AG04449 (cell line): ENCODE results near the gene ISOC1.
A peak's percentile ranks its signal among the peaks of the same experiment; 100 is the strongest.

ENCODE experiments used
- CTCF ChIA-PET: fragments of 350-600 bp; formaldehyde crosslinking; extraction: SDS; loops from one replicate; lab custom pipeline; 2021; ENCODE audit warnings: antibody characterized with exemption; lab: Yijun Ruan, JAX
- POLR2A ChIA-PET: fragments of 400-600, 350-600 bp; formaldehyde crosslinking; extraction: SDS; loops from one replicate; lab custom pipeline; 2020; ENCODE audit warnings: antibody characterized with exemption, inconsistent platforms; lab: Yijun Ruan, JAX
- DNase-seq: peaks from one replicate; pipeline ENCODE4 v3.0.0-alpha.2; 2010; ENCODE audit warnings: low read depth, low spot score
- H3K4me3 ChIP-seq: 2 replicates; pipeline ENCODE4 v1.5.1; 2011; ENCODE audit warnings: low read depth, mild to moderate bottlenecking, control low read depth, low read length
- TF ChIP-seq, protein P1 (sequence below): IDR thresholded peaks from one replicate; pipeline ENCODE4 v1.5.1; 2011; ENCODE audit warnings: mild to moderate bottlenecking, moderate library complexity, low read length, control low read depth, inconsistent platforms; ENCODE audit not compliant: insufficient read depth; ENCODE audit errors: missing control alignments

The ISOC1 gene

DNA sequence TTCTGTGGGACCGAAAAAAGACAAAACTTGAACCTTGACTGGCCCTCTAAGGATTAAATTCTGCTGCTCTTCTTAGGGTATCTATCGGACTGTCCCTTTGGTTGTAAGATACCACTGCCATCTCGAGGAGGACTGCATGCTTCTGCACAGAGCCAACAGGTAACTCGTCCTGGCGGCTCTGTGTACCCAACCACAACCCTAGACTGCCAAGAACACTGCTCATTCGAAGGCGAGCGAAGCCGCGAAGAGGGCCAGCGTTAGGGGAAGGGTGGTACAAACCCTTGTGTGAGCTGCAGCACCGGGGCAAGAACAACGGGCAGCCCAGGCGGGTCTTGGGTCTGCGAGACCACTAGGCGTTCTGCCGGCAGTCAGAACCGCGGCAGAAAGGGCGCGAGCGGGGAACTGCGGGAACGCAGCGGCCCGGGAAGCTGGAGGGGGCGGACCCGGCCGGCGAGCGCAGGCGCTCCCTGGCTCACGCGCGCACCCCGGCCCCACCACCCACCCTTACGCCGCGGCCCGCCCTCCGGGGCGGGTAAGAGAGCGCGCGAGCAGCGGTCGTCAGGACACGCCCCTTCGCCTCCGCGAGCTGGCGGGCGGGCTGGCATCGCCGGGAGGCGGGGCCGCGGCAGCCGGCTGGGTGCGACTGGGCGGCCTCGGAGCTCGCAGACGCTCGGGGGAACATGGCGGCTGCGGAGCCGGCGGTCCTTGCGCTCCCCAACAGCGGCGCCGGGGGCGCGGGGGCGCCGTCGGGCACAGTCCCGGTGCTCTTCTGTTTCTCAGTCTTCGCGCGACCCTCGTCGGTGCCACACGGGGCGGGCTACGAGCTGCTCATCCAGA, at the start of gene ISOC1:
Gene ISOC1, plus strand, starts transcription at position 663 of the 837 bp plus-strand sequence. Its CDS starts 18 bp downstream, at position 681.
- peak within 1 kb of the TSS; percentile 96 for H3K4me3 ChIP-seq
- peak; percentile 23 for DNase-seq
- POLR2A ChIA-PET: interaction anchor here (0.7 kb wide), 1 partner anchor 10 kb away, joined by 3 read pairs; no protein-coding TSS in a partner anchor
- CTCF ChIA-PET: interaction anchor here (0.9 to 1.6 kb wide), 4 partner anchors 9 to 31 kb away, joined by 3 to 7 read pairs (median 4); no protein-coding TSS in a partner anchor
- TF ChIP-seq, protein P1, sequence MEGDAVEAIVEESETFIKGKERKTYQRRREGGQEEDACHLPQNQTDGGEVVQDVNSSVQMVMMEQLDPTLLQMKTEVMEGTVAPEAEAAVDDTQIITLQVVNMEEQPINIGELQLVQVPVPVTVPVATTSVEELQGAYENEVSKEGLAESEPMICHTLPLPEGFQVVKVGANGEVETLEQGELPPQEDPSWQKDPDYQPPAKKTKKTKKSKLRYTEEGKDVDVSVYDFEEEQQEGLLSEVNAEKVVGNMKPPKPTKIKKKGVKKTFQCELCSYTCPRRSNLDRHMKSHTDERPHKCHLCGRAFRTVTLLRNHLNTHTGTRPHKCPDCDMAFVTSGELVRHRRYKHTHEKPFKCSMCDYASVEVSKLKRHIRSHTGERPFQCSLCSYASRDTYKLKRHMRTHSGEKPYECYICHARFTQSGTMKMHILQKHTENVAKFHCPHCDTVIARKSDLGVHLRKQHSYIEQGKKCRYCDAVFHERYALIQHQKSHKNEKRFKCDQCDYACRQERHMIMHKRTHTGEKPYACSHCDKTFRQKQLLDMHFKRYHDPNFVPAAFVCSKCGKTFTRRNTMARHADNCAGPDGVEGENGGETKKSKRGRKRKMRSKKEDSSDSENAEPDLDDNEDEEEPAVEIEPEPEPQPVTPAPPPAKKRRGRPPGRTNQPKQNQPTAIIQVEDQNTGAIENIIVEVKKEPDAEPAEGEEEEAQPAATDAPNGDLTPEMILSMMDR: peak; percentile 14

DNA sequence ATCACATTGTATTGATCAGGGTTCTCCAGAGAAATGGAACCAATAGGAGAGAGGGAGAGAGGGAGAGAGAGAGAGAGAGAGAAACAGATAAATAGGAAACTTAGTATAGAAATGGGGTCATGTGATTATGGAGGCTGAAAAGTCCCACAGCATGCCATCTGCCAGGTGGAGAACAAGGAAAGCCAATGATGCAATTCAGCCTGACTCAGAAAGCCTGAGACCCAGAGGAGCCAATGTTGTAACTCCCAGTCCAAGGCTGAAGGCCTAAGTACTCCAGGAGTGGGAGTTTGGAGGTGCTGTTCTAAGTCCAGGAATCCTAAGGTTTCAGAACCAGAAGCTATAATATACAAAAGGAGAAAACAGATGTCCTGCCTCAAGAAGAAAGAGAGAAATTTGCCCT, 48.4 kb upstream of the ISOC1 start:
- TF ChIP-seq, protein P1: no peak
- ChIA-PET CTCF (no interaction called here), POLR2A (no interaction called here)
- DNase-seq: no peak
- no peak overlapping the region for H3K4me3 ChIP-seq

DNA sequence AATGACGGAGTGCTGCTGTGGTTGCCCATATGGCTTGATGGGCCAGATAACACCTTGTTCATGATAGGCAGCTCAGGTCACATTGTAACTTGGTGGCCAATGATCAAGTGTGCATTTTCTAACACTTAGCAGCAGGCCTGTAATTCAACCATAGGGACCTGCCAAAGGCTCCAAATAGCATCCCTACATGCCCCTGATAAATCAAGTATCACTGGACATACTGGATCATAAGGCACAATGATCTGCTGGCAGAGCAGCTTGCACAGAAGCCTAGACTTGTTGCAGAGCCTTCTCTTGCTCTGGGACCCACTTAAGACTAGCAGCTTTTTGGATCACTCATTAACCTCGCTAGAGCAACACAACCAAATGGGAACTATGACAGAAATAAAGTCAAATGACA, 46.0 kb upstream of the ISOC1 start:
- TF ChIP-seq, protein P1: no peak
- POLR2A ChIA-PET: no interaction called here
- CTCF ChIA-PET: no interaction called here

DNA sequence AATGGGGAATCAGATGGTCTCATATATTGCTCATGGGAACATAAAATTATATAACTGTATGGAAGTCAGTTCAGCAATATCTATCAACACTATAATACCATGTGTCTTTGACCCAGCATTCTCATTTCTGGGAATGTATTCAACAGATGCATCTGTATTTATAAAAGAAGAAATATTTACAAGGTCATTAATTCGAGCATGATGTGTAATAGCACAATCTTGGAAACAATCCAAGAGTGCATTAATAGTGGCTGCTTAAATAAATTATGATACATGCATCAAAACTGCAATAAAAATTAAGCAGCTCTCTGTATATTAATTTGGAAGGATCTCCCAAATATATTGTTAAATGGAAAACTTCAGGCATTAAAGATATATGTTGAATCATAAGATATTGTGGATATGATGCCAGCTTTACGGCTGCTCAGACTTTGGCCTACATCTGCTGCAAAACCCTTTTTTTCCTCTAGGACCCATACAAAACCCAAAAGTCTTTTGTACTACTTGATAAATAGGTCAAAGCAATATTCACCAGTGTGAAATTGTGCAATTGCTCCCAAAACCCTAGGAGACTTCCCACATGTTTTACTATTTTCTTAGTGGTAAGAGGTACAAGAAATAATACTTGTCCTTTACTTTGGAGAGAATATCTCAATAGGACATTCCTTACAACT, 45.3 kb upstream of the ISOC1 start:
- ChIA-PET CTCF (no interaction called here), POLR2A (no interaction called here)
- H3K4me3 ChIP-seq: no peak overlapping the region
- DNase-seq: no peak
- TF ChIP-seq, protein P1: no peak

More for the DNA sequence above, 46.0 kb upstream of the ISOC1 start:
- H3K4me3 ChIP-seq: no peak overlapping the region
- DNase-seq: no peak

DNA sequence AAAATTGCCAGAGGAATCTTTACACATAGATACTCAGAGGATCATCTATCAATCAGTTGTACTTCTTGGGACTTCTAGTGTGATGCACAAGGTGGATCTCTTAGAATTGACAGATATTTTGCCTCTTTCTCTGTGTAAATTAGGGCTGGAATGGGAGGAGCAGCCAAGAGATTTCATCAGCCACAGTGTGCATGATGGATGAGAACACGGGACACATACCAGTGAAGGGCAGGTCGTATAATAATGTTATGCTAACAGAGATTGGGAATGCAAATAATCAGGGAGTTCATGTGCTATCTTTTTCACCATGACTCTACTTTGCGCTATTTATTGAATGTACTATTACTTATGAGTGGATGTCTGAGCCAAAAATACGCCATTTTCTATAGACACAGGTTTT, 43.3 kb upstream of the ISOC1 start:
- TF ChIP-seq, protein P1: no peak
- POLR2A ChIA-PET: no interaction called here
- CTCF ChIA-PET: no interaction called here
- H3K4me3 ChIP-seq: no peak overlapping the region
- DNase-seq: no peak

DNA sequence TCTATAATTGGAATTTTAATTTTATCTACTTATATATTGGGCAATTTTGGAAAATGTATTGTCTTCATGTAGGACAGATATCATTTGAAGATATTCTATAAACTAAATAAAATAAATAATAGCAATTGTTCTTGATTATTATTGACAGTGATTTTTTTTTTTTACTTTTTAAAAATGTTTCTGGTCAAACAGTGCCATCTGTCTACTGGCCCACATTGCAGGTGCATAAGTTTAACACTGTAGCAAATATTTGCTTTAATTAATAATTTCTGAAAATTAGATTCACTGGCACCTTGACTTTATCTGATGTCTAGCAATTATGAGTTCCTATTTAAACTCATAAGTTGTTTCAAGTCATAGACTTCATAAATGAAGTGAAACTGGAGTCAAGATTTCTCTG, 41.1 kb upstream of the ISOC1 start:
- TF ChIP-seq, protein P1: no peak
- H3K4me3 ChIP-seq: no peak overlapping the region
- CTCF ChIA-PET: no interaction called here
- POLR2A ChIA-PET: no interaction called here
- DNase-seq: no peak
